ENCODE results near the gene ARIH1. TPM values are rescaled to one million over a fixed set of nuclear protein-coding genes. Genes with fewer than 3 reads are reported as not detected.

The ARIH1 gene
- total RNA-seq, 1 experiment from 2014 or later = 209 TPM

DNA sequence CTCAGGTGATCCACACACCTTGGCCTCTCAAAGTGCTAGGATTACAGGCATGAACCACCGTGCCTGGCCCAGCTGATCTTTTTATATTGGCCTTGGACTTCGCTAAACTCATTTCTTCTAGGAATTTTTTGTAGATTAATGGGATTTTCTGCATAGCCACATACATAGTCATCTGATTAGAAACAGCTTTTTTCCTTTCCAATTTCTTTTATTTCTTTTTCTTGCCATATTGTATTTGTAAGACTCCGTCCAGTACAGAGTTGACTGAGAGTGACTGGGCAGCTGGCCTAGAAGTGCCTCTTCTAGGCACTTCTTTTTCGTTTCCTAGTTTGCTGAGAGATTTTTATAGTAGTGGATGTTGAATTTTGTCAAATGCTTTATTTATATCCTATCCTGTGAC, 37.4 kb downstream of the ARIH1 start:
- Histone ChIP-seq H3K4me3 (replicated peaks in 1 of 2; ENCODE audit: low read depth in 1 of 2, low read length in 2 of 2) (no peak overlapping the region), H3K36me3 (ENCODE audit: control insufficient read depth in 1 of 2, insufficient read depth in 2 of 2, low read length in 2 of 2) (no peaks in the 10 kb centered on the region), H3K27me3 (ENCODE audit: insufficient read depth, low read length) (no peaks in the 10 kb centered on the region), H3K9me2 (ENCODE audit: insufficient read depth) (no peaks in the 10 kb centered on the region), H3K79me2 (ENCODE audit: insufficient read depth, low read length) (peaks cover 96% of the 10 kb centered on the region), H3K4me1 (ENCODE audit: control insufficient read depth in 1 of 2, insufficient read depth in 2 of 2, low read length in 2 of 2) (no peaks in the 10 kb centered on the region), H3K9me3 (ENCODE audit: control insufficient read depth in 1 of 2, insufficient read depth in 1 of 2, low read depth in 1 of 2, low read length in 2 of 2) (no peaks in the 10 kb centered on the region), H2AFZ (ENCODE audit: low read depth, low read length, poor library complexity, severe bottlenecking) (no peak overlapping the region), H4K20me1 (ENCODE audit: insufficient read depth) (peaks cover 16% of the 10 kb centered on the region; the same call in 1 of the 2 replicates), H3K9ac (ENCODE audit: low read length) (no peak overlapping the region), H3K4me2 (ENCODE audit: low read length) (no peak overlapping the region), H3K27ac (ENCODE audit: low read depth, low read length) (no peak overlapping the region)
- no peak for ATAC-seq
- DNase-seq (ENCODE audit: low read depth, low spot score) = no peak
- ChIA-PET RAD21 (ENCODE audit: low non-redundant PET in 1 of 2, low total read pairs in 2 of 2, uncharacterized antibody in 2 of 2, unreplicated experiment in 2 of 2) (no interaction called here), CTCF (no interaction called here), POLR2A (no interaction called here)
- intact Hi-C loops (cut with micrococcal nuclease) = no loop called here
- BruUV-seq (replicated peaks) = no TSS peak
- TF ChIP-seq CTCF (IDR thresholded peaks at IDR 0.05 in 2 of 3, conservative IDR thresholded peaks at IDR 0.05 in 1 of 3; ENCODE audit: borderline replicate concordance in 1 of 3, insufficient read depth in 1 of 3, low read depth in 2 of 3, low read length in 2 of 3) (no peak), POLR2A (IDR thresholded peaks at IDR 0.05; ENCODE audit: borderline replicate concordance, extremely low read depth, insufficient read depth, insufficient read length) (no peak), EGR1 (IDR thresholded peaks at IDR 0.05; ENCODE audit: low read depth) (no peak), CBX3 (IDR thresholded peaks at IDR 0.05; ENCODE audit: low read depth) (no peak), ELF1 (IDR thresholded peaks at IDR 0.05; ENCODE audit: borderline replicate concordance, low read depth) (no peak), ZFX (IDR thresholded peaks at IDR 0.05) (no peak), JUND (IDR thresholded peaks at IDR 0.05) (no peak), ZNF274 (IDR thresholded peaks at IDR 0.05; ENCODE audit: low read depth, low read length) (no peak), TCF7L2 (IDR thresholded peaks at IDR 0.05; ENCODE audit: borderline replicate concordance, extremely low read depth, insufficient read depth, insufficient read length) (no peak), SP1 (IDR thresholded peaks at IDR 0.05; ENCODE audit: low read depth) (no peak), SIN3A (IDR thresholded peaks at IDR 0.05; ENCODE audit: low read depth) (no peak), YY1 (IDR thresholded peaks at IDR 0.05; ENCODE audit: extremely low read depth, insufficient replicate concordance, low read depth, low read length) (no peak), SRF (IDR thresholded peaks at IDR 0.05; ENCODE audit: low read depth) (no peak)
- TF ChIP-seq, protein P1, sequence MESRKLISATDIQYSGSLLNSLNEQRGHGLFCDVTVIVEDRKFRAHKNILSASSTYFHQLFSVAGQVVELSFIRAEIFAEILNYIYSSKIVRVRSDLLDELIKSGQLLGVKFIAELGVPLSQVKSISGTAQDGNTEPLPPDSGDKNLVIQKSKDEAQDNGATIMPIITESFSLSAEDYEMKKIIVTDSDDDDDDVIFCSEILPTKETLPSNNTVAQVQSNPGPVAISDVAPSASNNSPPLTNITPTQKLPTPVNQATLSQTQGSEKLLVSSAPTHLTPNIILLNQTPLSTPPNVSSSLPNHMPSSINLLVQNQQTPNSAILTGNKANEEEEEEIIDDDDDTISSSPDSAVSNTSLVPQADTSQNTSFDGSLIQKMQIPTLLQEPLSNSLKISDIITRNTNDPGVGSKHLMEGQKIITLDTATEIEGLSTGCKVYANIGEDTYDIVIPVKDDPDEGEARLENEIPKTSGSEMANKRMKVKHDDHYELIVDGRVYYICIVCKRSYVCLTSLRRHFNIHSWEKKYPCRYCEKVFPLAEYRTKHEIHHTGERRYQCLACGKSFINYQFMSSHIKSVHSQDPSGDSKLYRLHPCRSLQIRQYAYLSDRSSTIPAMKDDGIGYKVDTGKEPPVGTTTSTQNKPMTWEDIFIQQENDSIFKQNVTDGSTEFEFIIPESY (IDR thresholded peaks at IDR 0.05; ENCODE audit: extremely low read depth, insufficient replicate concordance, low read length) = no peak

All from HCT116 (cell line).